H1 (cell line): ENCODE measurements around the gene PDE1C. TPM values are rescaled to one million over a fixed set of nuclear protein-coding genes. Genes with fewer than 3 reads are reported as not detected.

Experiments used
- CTCF ChIA-PET: fragments of 300-600 bp; sonication (Branson Sonifier 250); formaldehyde crosslinking; loops from one replicate; lab custom pipeline; 2021; ENCODE audit not compliant: partially characterized antibody; lab: Charles Lee
- POLR2A ChIA-PET: fragments of 300-600 bp; sonication (Branson Sonifier 250); formaldehyde crosslinking; loops from one replicate; lab custom pipeline; 2021; ENCODE audit warnings: inconsistent platforms; ENCODE audit not compliant: partially characterized antibody; lab: Charles Lee
- DNase-seq, 2 experiments: peaks; one replicate each; pipeline versions ENCODE4 v3.0.0 to v3.0.0-alpha.2; 2010 to 2022; ENCODE audit warnings: low spot score in 2 of 2, low read depth in 1 of 2, mixed read lengths in 1 of 2
- FAIRE-seq: peaks from 2 replicates; lab custom pipeline; 2011; peaks lifted over from hg19 to GRCh38; lab: Jason Lieb, UNC
- H2AFZ ChIP-seq: 2 replicates; pipeline ENCODE4 v1.8.1; 2012; ENCODE audit warnings: low read length, inconsistent platforms
- H2AK5ac ChIP-seq: 2 replicates; pipeline ENCODE4 v1.6.1; 2013; ENCODE audit warnings: low read depth, low read length
- H2BK120ac ChIP-seq: replicated peaks from 2 replicates; pipeline ENCODE3; 2013; ENCODE audit warnings: low read depth, low read length, inconsistent platforms
- H2BK12ac ChIP-seq: 2 replicates; pipeline ENCODE4 v1.6.1; 2013; ENCODE audit warnings: low read depth, low read length
- H2BK15ac ChIP-seq: 2 replicates; pipeline ENCODE4 v1.6.1; 2013; ENCODE audit warnings: low read length
- H2BK20ac ChIP-seq: 2 replicates; pipeline ENCODE4 v1.6.1; 2013; ENCODE audit warnings: low read length
- H2BK5ac ChIP-seq: 2 replicates; pipeline ENCODE4 v1.6.1; 2013; ENCODE audit warnings: low read depth, low read length
- H3K14ac ChIP-seq: 2 replicates; pipeline ENCODE4 v1.6.1; 2013; ENCODE audit warnings: inconsistent platforms; ENCODE audit not compliant: insufficient read length
- H3K18ac ChIP-seq: 2 replicates; pipeline ENCODE4 v1.6.1; 2013; ENCODE audit warnings: low read length; ENCODE audit errors: extremely low read depth
- H3K23ac ChIP-seq: 2 replicates; pipeline ENCODE4 v1.6.1; 2013; ENCODE audit warnings: inconsistent platforms; ENCODE audit not compliant: insufficient read length
- H3K23me2 ChIP-seq: 2 replicates; pipeline ENCODE4 v1.6.1; 2013; ENCODE audit warnings: low read depth, low read length
- H3K27ac ChIP-seq: 2 replicates; pipeline ENCODE4 v1.6.1; 2011; ENCODE audit warnings: low read depth, low read length, inconsistent platforms
- H3K27me3 ChIP-seq, 4 experiments: replicated peaks in 1 of 4; 1 replicate in 1 of 4; 2 replicates in 3 of 4; pipeline versions ENCODE4 v1.6.1 to v1.8.1; 2011 to 2013; ENCODE audit warnings: low read length in 3 of 4, mild to moderate bottlenecking in 3 of 4, inconsistent platforms in 2 of 4, mixed read lengths in 2 of 4, moderate library complexity in 1 of 4; ENCODE audit not compliant: control insufficient read depth in 3 of 4, insufficient read depth in 3 of 4; ENCODE audit errors: extremely low read depth in 1 of 4
- H3K36me3 ChIP-seq, 4 experiments: 2 replicates each; pipeline versions ENCODE4 v1.6.1 to v1.8.1; 2011 to 2013; ENCODE audit warnings: mild to moderate bottlenecking in 4 of 4, low read length in 3 of 4, moderate library complexity in 2 of 4, control low read depth in 1 of 4, inconsistent platforms in 1 of 4; ENCODE audit not compliant: insufficient read depth in 4 of 4, control insufficient read depth in 2 of 4
- H3K4ac ChIP-seq: replicated peaks from 2 replicates; pipeline ENCODE3; 2013; ENCODE audit warnings: low read length, low read depth, mixed read lengths, inconsistent platforms; ENCODE audit not compliant: insufficient read length
- H3K4me1 ChIP-seq, 4 experiments: replicated peaks in 1 of 4; 1 replicate in 1 of 4; 2 replicates in 3 of 4; pipeline versions ENCODE4 v1.6.1 to v1.8.1; 2011 to 2013; ENCODE audit warnings: low read length in 3 of 4, inconsistent platforms in 2 of 4, mixed read lengths in 1 of 4; ENCODE audit not compliant: insufficient read depth in 4 of 4, control insufficient read depth in 3 of 4
- H3K4me2 ChIP-seq, 2 experiments: 2 replicates each; pipeline versions ENCODE4 v1.6.1 to v1.8.1; 2011 to 2013; ENCODE audit warnings: low read depth in 2 of 2, low read length in 2 of 2, control low read depth in 1 of 2, inconsistent platforms in 1 of 2, mild to moderate bottlenecking in 1 of 2; ENCODE audit not compliant: insufficient read depth in 1 of 2
- H3K4me3 ChIP-seq, 4 experiments: fragments of 200-600, 300-600 bp in 1 of 4; sonication (generic), shearing (Covaris generic), sonication (Bioruptor Twin) in 1 of 4; 2 replicates each; pipeline versions ENCODE4 v1.5.1 to v1.8.1; 2011 to 2016; ENCODE audit warnings: low read length in 4 of 4, low read depth in 3 of 4, control low read depth in 2 of 4, inconsistent platforms in 2 of 4, mild to moderate bottlenecking in 2 of 4, mixed read lengths in 1 of 4, moderate library complexity in 1 of 4; ENCODE audit not compliant: insufficient read depth in 2 of 4; ENCODE audit errors: extremely low read depth in 1 of 4
- H3K56ac ChIP-seq: replicated peaks from 2 replicates; pipeline ENCODE3; 2013; ENCODE audit warnings: low read depth, mild to moderate bottlenecking, mixed read lengths, low read length, inconsistent platforms; ENCODE audit not compliant: insufficient read length
- H3K79me1 ChIP-seq: 2 replicates; pipeline ENCODE4 v1.6.1; 2013; ENCODE audit warnings: low read depth, low read length, control low read depth
- H3K79me2 ChIP-seq, 2 experiments: 2 replicates each; pipeline versions ENCODE4 v1.6.1 to v1.8.1; 2012 to 2013; ENCODE audit warnings: low read length in 2 of 2, mild to moderate bottlenecking in 2 of 2, inconsistent platforms in 1 of 2; ENCODE audit not compliant: insufficient read depth in 2 of 2, control insufficient read depth in 1 of 2
- H3K9ac ChIP-seq, 4 experiments: replicated peaks in 1 of 4; 1 replicate in 1 of 4; 2 replicates in 3 of 4; pipeline versions ENCODE4 v1.6.1 to v1.8.1; 2011 to 2013; ENCODE audit warnings: low read depth in 3 of 4, low read length in 3 of 4, control low read depth in 2 of 4, mild to moderate bottlenecking in 2 of 4, moderate library complexity in 2 of 4, inconsistent platforms in 1 of 4; ENCODE audit errors: extremely low read depth in 1 of 4
- H3K9me3 ChIP-seq, 2 experiments: 2 replicates each; pipeline versions ENCODE4 v1.6.1 to v1.8.1; 2012 to 2013; ENCODE audit warnings: mild to moderate bottlenecking in 2 of 2, moderate library complexity in 2 of 2, control low read depth in 1 of 2, inconsistent platforms in 1 of 2, low read depth in 1 of 2, low read length in 1 of 2, mixed read lengths in 1 of 2; ENCODE audit not compliant: insufficient read depth in 2 of 2
- H4K20me1 ChIP-seq, 2 experiments: replicated peaks in 1 of 2; 2 replicates each; pipeline versions ENCODE3 to v1.8.1; 2011 to 2013; ENCODE audit warnings: inconsistent platforms in 2 of 2, low read length in 2 of 2, mild to moderate bottlenecking in 1 of 2; ENCODE audit not compliant: insufficient read depth in 2 of 2, control insufficient read depth in 1 of 2
- H4K5ac ChIP-seq: 2 replicates; pipeline ENCODE4 v1.6.1; 2013; ENCODE audit warnings: low read length, low read depth, mixed read lengths, inconsistent platforms; ENCODE audit not compliant: insufficient read length
- H4K8ac ChIP-seq: 2 replicates; pipeline ENCODE4 v1.8.0; 2013; ENCODE audit warnings: mild to moderate bottlenecking, moderate library complexity, low read length, inconsistent platforms; ENCODE audit not compliant: insufficient read depth; ENCODE audit errors: extremely low read depth
- H4K91ac ChIP-seq: replicated peaks from 2 replicates; pipeline ENCODE3; 2013; ENCODE audit warnings: low read length, mixed read lengths, inconsistent platforms; ENCODE audit not compliant: insufficient read length
- BACH1 ChIP-seq: IDR thresholded peaks from 2 replicates; pipeline ENCODE4 v1.6.1; 2012; ENCODE audit warnings: low read length, improper control_type of control experiment
- CHD1 ChIP-seq: IDR thresholded peaks from 2 replicates; pipeline ENCODE4 v1.6.1; 2012; ENCODE audit warnings: low read depth, low read length, improper control_type of control experiment
- CHD2 ChIP-seq: IDR thresholded peaks from 2 replicates; pipeline ENCODE4 v1.6.1; 2012; ENCODE audit warnings: low read length, improper control_type of control experiment
- GABPA ChIP-seq: IDR thresholded peaks from 2 replicates; pipeline ENCODE4 v1.6.1; 2011; ENCODE audit warnings: mild to moderate bottlenecking, low read length, moderate library complexity, borderline replicate concordance; ENCODE audit not compliant: insufficient read depth
- HDAC6 ChIP-seq: IDR thresholded peaks from one replicate; pipeline ENCODE4 v1.7.1; 2012; ENCODE audit warnings: low read depth, mild to moderate bottlenecking, inconsistent platforms, low read length, moderate library complexity
- POU5F1 ChIP-seq: IDR thresholded peaks from 2 replicates; pipeline ENCODE4 v1.6.1; 2011; ENCODE audit warnings: low read depth, mild to moderate bottlenecking, low read length, moderate library complexity
- RBBP5 ChIP-seq: IDR thresholded peaks from 2 replicates; pipeline ENCODE4 v1.7.1; 2012; ENCODE audit warnings: low read depth, mild to moderate bottlenecking, inconsistent platforms, low read length, moderate library complexity, borderline replicate concordance
- RFX5 ChIP-seq: IDR thresholded peaks from 2 replicates; pipeline ENCODE4 v1.6.1; 2011; ENCODE audit warnings: low read depth, low read length, improper control_type of control experiment, borderline replicate concordance
- SRF ChIP-seq: IDR thresholded peaks from 2 replicates; pipeline ENCODE4 v1.6.1; 2011; ENCODE audit warnings: mild to moderate bottlenecking, low read depth, low read length, moderate library complexity
- TAF1 ChIP-seq: IDR thresholded peaks from 2 replicates; pipeline ENCODE4 v1.6.1; 2011; ENCODE audit warnings: mild to moderate bottlenecking, low read depth, low read length
- TEAD4 ChIP-seq: IDR thresholded peaks from 2 replicates; pipeline ENCODE4 v1.6.1; 2012; ENCODE audit warnings: low read depth, low read length, inconsistent platforms, mixed read lengths
- ZNF274 ChIP-seq: IDR thresholded peaks from 2 replicates; pipeline ENCODE4 v1.7.0; 2012; ENCODE audit warnings: low read length, borderline replicate concordance; ENCODE audit errors: extremely low read depth
- WGBS, 2 experiments: shearing (Covaris generic) in 1 of 2; methylation state at CpG; one replicate each; pipeline versions ENCODE4 v1.1.6 to v1.1.7; 2013 to 2015; ENCODE audit warnings: low lambda C conversion rate in 2 of 2, mixed read lengths in 2 of 2, inconsistent platforms in 1 of 2, low coverage in 1 of 2, missing lambda C conversion rate in 1 of 2; ENCODE audit not compliant: insufficient replicate concordance in 2 of 2, insufficient coverage in 1 of 2, insufficient read length in 1 of 2; ENCODE audit errors: extremely low coverage in 1 of 2, missing lambda C conversion rate in 1 of 2; 5-methylcytosine and 5-hydroxymethylcytosine counted together
- polyA plus RNA-seq, 7 experiments: library from polyadenylated mRNA; depleted of rRNA in 3 of 7; stranded (reverse) in 5 of 7; unstranded in 2 of 7; fragments of >200 nt in 5 of 7; fragments of 200-250 nt in 2 of 7; gene quantifications; 1 replicate in 5 of 7; 2 replicates in 1 of 7; 4 replicates in 1 of 7; pipeline versions ENCODE4 v1.2.1 to v1.2.3, GENCODE V29; 2011 to 2013; ENCODE audit warnings: missing spikeins in 2 of 7, mixed read lengths in 2 of 7
- total RNA-seq: library from RNA; stranded (reverse); fragmentation: NEBNext Ultra II Directional; extraction: Animal tissue kit (Norgen Biotek cat#: 25700); gene quantifications from 2 replicates; pipeline ENCODE4 v1.2.1, GENCODE V29; 2021
- TF ChIP-seq, protein P1 (sequence below): IDR thresholded peaks from 2 replicates; pipeline ENCODE4 v1.6.1; 2011; ENCODE audit warnings: low read depth, mild to moderate bottlenecking, low read length; ENCODE audit not compliant: insufficient read depth

The PDE1C gene
- total and polyA plus RNA-seq, 2 of the 8 experiments (the other 6 are each of a cell fraction or from before 2014, with no cell fraction given): 0.11 to 1.1 TPM

DNA sequence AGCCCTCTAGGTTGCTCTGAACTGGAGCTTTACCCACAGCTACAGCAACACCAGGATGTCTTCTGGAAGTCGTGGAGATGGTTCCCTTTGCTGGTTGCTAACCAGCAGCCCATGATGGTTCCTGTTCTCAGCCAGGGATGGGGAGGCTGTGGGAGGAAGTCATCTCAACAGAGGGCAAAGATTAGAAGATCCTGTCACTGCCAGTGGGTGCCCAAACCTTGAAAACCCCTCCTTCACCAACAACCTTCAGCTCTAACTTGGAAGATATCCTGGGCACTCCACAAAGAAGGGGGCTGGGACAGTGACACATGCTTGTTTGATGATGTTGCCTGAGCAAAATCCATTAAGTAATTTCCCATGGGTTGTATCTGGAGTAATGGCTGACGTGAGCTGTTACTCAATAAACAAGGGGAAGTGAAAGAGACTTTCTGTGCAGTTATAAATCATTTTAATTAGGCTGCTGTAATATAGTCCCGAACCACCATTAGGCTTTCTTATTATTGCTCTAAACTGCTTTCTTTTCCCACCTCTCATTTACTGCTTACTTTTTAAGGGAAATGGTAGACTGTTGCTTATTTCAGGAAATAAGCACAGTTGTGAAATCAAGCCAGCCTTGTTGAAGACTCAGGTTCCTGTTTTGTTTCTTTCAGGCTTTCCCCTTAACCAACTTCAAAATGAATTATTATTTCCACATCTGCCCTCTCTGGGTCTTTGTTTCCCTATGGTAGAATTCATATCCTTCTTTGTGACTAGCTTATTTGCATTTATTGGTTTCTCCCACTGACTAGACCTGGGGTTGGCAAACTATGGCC, 258.4 kb downstream of the PDE1C start:
- Histone ChIP-seq H4K8ac (no peak overlapping the region), H3K4ac (no peak overlapping the region), H3K4me2 (no peak overlapping the region), H3K14ac (no peak overlapping the region), H3K27ac (no peak overlapping the region), H3K56ac (no peak overlapping the region), H2BK120ac (no peak overlapping the region), H2AFZ (no peak overlapping the region), H2BK20ac (no peak overlapping the region), H3K79me2 (no peaks in the 10 kb centered on the region), H3K23me2 (no peaks in the 10 kb centered on the region), H3K4me3 (no peak overlapping the region), H3K79me1 (no peaks in the 10 kb centered on the region), H3K36me3 (no peaks in the 10 kb centered on the region), H3K23ac (no peak overlapping the region), H2BK12ac (no peak overlapping the region), H3K18ac (no peak overlapping the region), H4K91ac (no peak overlapping the region), H2BK5ac (no peak overlapping the region), H2AK5ac (no peak overlapping the region), H4K20me1 (no peaks in the 10 kb centered on the region), H3K27me3 (no peaks in the 10 kb centered on the region), H3K9me3 (no peaks in the 10 kb centered on the region), H3K9ac (no peak overlapping the region; a peak in 1 of 7 replicates), H4K5ac (no peak overlapping the region), H3K4me1 (no peaks in the 10 kb centered on the region), H2BK15ac (no peak overlapping the region)
- DNase-seq: no peak
- POLR2A ChIA-PET: no interaction called here
- WGBS, 2 experiments: 89% methylated on average over 3 of the region's 3 CpGs; no CpG with 5 or more reads in 1 of the 2 experiments
- no peak for FAIRE-seq
- CTCF ChIA-PET: interaction anchor here (0.7 to 5.2 kb wide), 5 partner anchors 18 to 393 kb away, joined by 3 to 41 read pairs (median 6); no protein-coding TSS in a partner anchor
- TF ChIP-seq SRF: no peak
- no peak for TF ChIP-seq CHD1
- TF ChIP-seq, protein P1, sequence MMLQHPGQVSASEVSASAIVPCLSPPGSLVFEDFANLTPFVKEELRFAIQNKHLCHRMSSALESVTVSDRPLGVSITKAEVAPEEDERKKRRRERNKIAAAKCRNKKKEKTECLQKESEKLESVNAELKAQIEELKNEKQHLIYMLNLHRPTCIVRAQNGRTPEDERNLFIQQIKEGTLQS: no peak
- TF ChIP-seq TEAD4: no peak
- no peak for TF ChIP-seq ZNF274
- TF ChIP-seq RBBP5: no peak
- no peak for TF ChIP-seq GABPA
- TF ChIP-seq HDAC6: no peak
- no peak for TF ChIP-seq CHD2
- TF ChIP-seq TAF1: no peak
- no peak for TF ChIP-seq POU5F1
- TF ChIP-seq BACH1: no peak
- TF ChIP-seq RFX5: no peak
